ENCODE data around the gene DEGS2.

DEGS2 gene

GRCh38 chr14:100102156-100102785 lies 57.2 kb downstream of the DEGS2 start:
- H3K9ac ChIP-seq: no peak overlapping the region

GRCh38 chr14:100100032-100100703 lies 59.3 kb downstream of the DEGS2 start:
- H3K27ac ChIP-seq: no peak overlapping the region
- H4K20me1 ChIP-seq (ENCODE audit: insufficient read depth): no peaks in the 10 kb centered on the region
- H3K79me2 ChIP-seq (ENCODE audit: insufficient read depth, low read depth): no peaks in the 10 kb centered on the region
- H2AFZ ChIP-seq (ENCODE audit: low read depth): no peak overlapping the region
- H3K4me1 ChIP-seq (ENCODE audit: low read depth, poor library complexity, severe bottlenecking): no peaks in the 10 kb centered on the region
- no peak overlapping the region for H3K4me3 ChIP-seq (IDR thresholded peaks at IDR 0.05; ENCODE audit: insufficient read depth, low read depth, low read length)
- H3K4me2 ChIP-seq: no peak overlapping the region
- TF ChIP-seq CTCF (conservative IDR thresholded peaks at IDR 0.05; ENCODE audit: low read depth, low read length): no peak
- no peaks in the 10 kb centered on the region for H3K36me3 ChIP-seq (ENCODE audit: insufficient read depth)
- H3K9ac ChIP-seq: no peak overlapping the region
- H3K27me3 ChIP-seq (ENCODE audit: insufficient read depth, low read depth): no peaks in the 10 kb centered on the region

More at GRCh38 chr14:100102156-100102785, 57.2 kb downstream of the DEGS2 start:
- Histone ChIP-seq H3K79me2 (ENCODE audit: insufficient read depth, low read depth) (no peaks in the 10 kb centered on the region), H3K4me2 (no peak overlapping the region), H4K20me1 (ENCODE audit: insufficient read depth) (no peaks in the 10 kb centered on the region), H3K4me1 (ENCODE audit: low read depth, poor library complexity, severe bottlenecking) (no peaks in the 10 kb centered on the region), H2AFZ (ENCODE audit: low read depth) (no peak overlapping the region), H3K27me3 (ENCODE audit: insufficient read depth, low read depth) (no peaks in the 10 kb centered on the region), H3K27ac (no peak overlapping the region), H3K4me3 (IDR thresholded peaks at IDR 0.05; ENCODE audit: insufficient read depth, low read depth, low read length) (no peak overlapping the region), H3K36me3 (ENCODE audit: insufficient read depth) (no peaks in the 10 kb centered on the region)
- no peak for TF ChIP-seq CTCF (conservative IDR thresholded peaks at IDR 0.05; ENCODE audit: low read depth, low read length)

- Histone ChIP-seq H3K9ac (no peak overlapping the region), H3K4me1 (ENCODE audit: low read depth, poor library complexity, severe bottlenecking) (no peaks in the 10 kb centered on the region), H3K4me2 (no peak overlapping the region), H4K20me1 (ENCODE audit: insufficient read depth) (no peaks in the 10 kb centered on the region), H2AFZ (ENCODE audit: low read depth) (no peak overlapping the region), H3K4me3 (IDR thresholded peaks at IDR 0.05; ENCODE audit: insufficient read depth, low read depth, low read length) (no peak overlapping the region), H3K36me3 (ENCODE audit: insufficient read depth) (no peaks in the 10 kb centered on the region), H3K27me3 (ENCODE audit: insufficient read depth, low read depth) (no peaks in the 10 kb centered on the region), H3K27ac (no peak overlapping the region), H3K79me2 (ENCODE audit: insufficient read depth, low read depth) (no peaks in the 10 kb centered on the region)
- no peak for TF ChIP-seq CTCF (conservative IDR thresholded peaks at IDR 0.05; ENCODE audit: low read depth, low read length)
Measured at GRCh38 chr14:100098171-100098570, 61.3 kb downstream of the DEGS2 start.

GRCh38 chr14:100096656-100097055 lies 62.8 kb downstream of the DEGS2 start:
- Histone ChIP-seq H3K4me2 (no peak overlapping the region), H3K79me2 (ENCODE audit: insufficient read depth, low read depth) (no peaks in the 10 kb centered on the region), H3K27ac (no peak overlapping the region)

More at GRCh38 chr14:100096656-100097055, 62.8 kb downstream of the DEGS2 start:
- Histone ChIP-seq H4K20me1 (ENCODE audit: insufficient read depth) (no peaks in the 10 kb centered on the region), H3K4me3 (IDR thresholded peaks at IDR 0.05; ENCODE audit: insufficient read depth, low read depth, low read length) (no peak overlapping the region), H3K4me1 (ENCODE audit: low read depth, poor library complexity, severe bottlenecking) (no peaks in the 10 kb centered on the region), H3K36me3 (ENCODE audit: insufficient read depth) (no peaks in the 10 kb centered on the region), H3K27me3 (ENCODE audit: insufficient read depth, low read depth) (no peaks in the 10 kb centered on the region), H2AFZ (ENCODE audit: low read depth) (no peak overlapping the region), H3K9ac (no peak overlapping the region)
- no peak for TF ChIP-seq CTCF (conservative IDR thresholded peaks at IDR 0.05; ENCODE audit: low read depth, low read length)

All from KMS-11 (cell line).